GM18873 (cell line): ENCODE data around the gene JAML.

ENCODE experiments used
- ATAC-seq: cut with Tn5 transposase; IDR thresholded peaks from one replicate; pipeline ENCODE4 v1.9.1; 2021; ENCODE audit warnings: mild to moderate bottlenecking, moderate library complexity, moderate number of reproducible peaks; ENCODE audit not compliant: unreplicated experiment, low FRiP score

Gene JAML, protein sequence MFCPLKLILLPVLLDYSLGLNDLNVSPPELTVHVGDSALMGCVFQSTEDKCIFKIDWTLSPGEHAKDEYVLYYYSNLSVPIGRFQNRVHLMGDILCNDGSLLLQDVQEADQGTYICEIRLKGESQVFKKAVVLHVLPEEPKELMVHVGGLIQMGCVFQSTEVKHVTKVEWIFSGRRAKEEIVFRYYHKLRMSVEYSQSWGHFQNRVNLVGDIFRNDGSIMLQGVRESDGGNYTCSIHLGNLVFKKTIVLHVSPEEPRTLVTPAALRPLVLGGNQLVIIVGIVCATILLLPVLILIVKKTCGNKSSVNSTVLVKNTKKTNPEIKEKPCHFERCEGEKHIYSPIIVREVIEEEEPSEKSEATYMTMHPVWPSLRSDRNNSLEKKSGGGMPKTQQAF

DNA sequence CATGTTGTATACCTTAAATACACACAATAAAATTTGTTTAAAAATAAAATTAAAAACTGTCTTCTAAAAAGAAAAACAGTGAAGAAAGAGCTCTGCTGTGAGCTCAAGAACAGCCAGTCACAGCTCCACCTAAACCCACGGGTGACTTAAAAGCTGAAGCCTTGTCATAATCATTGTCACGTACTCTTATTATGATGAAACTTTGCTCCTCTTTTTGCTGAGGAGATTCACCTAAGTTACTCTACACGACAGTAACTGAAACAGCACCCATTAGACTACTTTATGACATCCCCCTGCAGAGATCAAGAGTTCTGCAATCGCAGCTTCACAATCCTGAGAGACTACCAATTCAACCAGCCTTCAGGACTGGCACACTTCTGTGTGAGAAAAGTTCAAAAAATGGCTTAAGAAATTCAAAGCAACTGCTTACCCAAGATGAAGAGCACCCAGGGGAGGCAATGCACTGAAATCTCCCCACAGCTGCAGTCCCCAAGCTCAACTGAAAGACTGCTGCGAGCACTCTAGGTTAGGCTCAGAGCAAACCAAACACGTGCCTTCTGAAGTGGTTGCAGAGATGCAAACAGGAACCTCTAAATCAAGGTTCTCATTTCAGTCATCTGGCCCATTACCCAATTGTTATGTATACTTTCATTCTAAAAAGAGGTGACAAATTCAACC lies at the start of gene JAML:
Gene JAML (minus strand): TSS at position 501 of the 678 bp plus-strand sequence. CDS start 10,145 bp downstream, outside the sequence.
- peak; percentile 40 for ATAC-seq

DNA sequence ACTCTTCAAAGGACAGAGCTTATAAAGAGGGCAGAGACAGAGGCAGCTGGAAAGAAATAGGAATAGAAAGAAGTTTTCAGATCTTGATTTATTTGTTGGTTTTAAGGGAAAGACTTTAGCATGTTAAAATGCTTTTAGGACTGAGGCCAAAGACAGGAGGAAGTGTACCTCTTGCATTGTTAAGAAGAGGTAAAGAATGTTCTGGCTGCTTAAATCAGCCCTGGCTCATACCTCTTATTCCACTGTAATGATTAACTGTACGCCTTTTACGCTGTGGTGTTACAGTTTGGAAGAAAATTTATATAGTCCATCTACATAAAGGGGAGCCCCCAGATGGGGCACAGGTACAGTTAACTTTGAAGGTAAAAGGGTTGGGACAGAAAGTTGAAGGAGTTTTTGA lies 49.4 kb upstream of the JAML start:
- ATAC-seq, result no peak

DNA sequence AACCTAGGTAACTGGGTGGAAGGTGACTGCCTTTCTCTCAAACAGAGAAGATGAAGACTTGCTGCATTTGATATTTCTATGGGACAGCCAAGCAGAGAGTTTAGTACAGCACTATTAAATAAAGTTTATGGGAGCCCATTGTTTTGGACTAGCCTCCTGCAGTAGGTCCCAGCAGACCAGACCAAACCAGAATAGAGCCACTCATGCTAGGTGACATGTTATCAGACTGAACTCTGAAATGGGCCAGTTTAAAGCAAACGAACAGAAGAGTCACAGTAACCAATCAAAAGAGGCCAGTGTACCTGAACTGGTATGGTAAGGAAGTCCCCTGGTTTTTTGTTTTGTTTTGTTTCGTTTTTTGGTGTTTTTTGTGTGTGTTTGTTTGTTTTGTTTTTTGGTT lies 47.2 kb upstream of the JAML start:
- no peak for ATAC-seq

DNA sequence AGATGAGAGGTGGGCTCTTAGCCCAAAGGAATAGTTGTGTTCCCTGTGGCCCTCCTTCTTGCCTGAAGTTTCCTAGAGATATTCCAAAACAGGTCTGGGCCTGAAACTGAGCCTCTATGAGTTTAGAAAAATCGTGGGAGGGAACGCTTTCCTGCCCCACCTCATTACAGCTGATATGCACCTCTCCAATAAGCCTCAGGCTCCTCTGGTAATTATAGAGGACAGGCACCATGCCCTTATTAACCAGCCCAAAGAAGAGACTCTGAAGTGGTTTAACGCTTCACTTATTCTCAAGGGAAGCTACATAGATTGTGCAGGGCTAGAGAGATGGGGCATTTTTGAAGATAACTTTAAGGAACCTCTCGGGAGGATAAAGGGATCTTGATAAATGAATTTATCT lies 42.7 kb upstream of the JAML start:
- ATAC-seq, result no peak

DNA sequence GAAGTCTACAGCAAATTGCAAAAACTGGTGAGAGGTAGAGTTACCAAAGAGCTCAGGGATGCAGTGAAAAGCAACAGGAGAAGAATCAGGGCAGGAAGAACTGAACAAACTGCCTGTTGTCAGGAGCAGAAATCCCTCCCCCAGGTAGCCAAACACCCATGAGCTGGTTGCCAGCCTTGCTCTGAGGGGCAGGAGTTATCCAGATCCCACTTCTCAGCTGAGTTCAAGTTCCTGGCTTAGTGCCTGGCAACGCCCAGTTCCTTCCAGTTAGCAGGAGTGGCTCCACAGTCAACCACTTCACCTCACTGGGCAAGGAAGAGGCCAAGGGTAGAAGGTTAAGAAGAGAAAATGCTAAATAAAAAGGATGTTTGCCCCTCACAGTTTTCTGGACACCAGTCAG lies 41.1 kb upstream of the JAML start:
- no peak for ATAC-seq

DNA sequence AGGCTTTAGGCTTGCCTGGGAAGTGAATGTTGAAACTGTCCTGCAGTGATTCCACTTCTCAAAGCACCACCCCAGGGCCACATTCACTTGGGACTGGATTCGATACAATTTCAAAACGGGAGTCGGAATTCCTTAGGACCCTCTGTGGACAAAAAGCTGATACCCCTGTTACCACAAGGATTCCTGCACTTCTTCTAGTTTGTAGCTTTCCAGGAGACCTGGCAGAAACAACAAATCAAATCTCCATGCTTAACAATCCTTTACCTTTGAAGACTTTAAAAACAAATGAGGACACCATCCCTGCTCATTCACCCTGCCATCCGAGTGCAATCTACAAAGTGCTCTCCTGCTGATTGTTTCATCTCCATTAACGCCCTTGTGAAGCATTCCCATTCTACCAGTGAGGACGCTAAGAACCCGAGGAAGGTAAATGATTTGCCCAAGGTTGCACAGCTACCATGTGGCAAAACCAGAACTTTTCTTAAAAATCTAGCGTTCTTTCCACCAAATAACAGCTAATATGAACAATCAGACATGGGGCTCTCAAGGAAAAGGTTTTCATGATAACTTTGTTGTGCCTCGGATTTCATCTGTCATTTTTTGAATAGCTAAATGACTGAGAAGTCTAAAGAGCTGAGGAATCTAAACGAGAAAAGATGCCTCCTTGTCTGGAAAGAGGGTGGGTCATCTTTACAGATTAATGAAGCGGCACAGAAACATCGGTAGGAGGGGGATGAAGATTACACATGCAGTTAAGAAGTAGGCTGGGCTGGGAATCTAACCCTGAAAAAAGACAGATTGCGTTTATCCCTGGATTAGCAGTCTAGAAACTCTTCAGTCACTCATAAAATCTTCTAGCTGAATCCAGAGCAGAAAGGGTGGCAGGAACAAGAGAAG lies 40.0 kb upstream of the JAML start:
- ATAC-seq, result no peak

DNA sequence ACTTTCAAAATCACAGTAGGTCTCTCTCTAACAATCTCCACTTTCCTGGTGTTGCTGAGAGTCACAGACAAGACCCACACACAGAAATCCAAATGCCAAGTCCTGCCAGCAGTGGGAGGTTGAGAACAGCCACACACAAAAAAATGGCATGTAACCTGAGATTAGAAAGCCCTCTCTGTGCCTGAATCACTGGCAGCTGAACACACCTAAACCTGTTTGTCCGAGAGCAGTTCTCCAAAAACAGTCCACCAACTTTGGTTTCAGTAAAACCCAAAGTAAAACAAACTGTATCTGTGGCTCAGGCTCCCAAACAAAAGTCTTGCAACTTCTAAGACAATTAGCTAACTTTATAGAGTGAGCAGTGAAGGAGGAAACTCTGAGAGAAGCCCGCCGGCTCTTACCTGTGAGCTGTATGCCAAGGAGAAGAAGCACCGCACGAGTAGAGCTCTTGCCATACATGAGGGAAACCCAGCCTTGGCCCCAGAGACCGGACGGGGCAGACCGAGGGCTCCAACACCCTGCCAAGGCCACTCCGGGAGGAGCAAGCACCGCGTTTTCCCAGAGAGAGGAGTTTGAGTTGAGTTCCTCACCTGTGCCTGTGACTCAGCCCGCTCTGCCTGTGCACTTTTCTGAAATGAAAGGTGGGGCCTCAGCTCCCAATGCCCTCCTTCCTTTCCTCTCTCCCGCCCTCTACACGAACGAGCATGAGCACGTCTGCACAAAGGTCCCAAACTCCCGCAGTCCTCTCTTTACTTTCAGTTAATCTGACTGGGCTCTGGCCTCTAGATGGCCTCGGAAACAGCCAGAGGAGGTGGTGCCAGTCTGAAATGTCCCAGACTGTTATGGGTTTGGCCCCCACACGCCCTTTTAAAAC lies 39.1 kb upstream of the JAML start, which contains the start of gene MPZL2:
Gene MPZL2 (minus strand): TSS at position 603 of the 874 bp plus-strand sequence. CDS start 144 bp downstream, at position 459.
- ATAC-seq, result no peak

DNA sequence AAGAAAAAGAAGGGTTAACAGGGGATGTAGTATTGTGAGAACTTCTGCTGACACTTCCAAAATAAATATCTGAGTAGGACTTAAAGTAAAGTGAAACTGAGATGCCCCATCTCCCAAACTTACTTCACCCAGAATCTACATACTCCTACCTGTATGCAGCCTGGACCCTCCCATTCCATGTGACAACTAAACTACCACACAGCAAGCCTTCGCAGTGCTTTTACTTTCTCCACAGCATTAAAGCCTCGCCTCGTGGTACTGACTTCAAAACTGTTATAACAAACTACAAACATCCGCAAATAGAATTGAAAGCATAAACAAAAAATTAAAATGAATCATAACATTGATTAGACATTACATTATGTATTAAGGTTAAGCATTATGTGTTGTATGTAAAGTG lies 38.3 kb upstream of the JAML start:
- no peak for ATAC-seq

DNA sequence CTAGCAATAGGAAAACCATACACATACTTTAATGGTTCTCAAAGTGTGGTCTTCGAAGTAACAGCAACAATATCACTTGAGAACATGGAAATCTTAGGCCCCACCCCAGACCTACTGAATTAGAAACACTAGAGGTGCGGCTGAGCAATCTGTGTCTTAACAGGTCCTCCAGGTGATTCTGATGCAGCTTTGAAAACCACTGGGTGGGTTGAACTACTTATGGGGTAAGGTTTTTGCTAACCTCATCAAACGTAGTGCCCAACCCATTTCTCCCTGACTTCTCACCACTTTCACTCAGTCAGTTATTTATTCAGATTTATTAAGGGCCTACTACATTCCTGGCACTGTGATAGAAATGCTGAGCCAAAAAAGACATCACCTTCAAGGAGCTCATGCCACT lies 35.5 kb upstream of the JAML start:
- ATAC-seq, result no peak

DNA sequence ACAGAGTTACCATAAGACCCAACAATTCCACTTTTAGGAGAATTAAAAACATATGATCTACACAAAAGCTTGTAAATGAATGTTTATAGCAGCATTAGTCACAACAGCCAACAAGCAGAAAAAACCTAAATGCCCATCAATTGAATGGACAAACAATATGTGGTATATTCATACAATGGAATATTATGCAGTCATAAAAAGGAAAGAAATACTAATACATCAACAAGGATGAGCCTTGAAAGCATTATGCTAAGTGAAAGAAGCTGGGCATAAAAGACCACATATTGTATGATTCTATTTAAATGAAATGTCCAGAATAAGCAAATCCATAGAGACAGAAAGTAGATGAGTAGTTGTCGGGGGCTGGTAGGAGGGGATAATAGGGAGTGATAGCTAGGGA lies 34.3 kb upstream of the JAML start:
- ATAC-seq, result no peak

DNA sequence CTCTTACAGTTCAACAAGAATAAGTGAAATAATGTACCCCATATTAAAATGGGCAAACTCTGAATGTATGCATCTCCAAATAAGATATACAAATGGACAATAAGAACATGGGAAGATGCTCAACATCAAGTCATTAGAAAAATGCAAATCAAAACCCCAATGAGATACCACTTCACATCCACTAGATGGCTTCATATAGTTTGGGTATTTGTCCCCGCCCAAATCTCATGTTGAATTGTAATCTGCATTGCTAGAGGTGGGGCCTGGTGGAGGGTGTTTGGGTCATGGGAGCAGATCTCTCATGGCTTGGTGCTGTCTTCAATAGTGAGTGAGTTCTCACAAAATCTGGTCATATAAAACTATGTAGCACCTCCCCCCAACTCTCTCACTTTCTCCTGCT lies 33.6 kb upstream of the JAML start:
- ATAC-seq, result no peak

DNA sequence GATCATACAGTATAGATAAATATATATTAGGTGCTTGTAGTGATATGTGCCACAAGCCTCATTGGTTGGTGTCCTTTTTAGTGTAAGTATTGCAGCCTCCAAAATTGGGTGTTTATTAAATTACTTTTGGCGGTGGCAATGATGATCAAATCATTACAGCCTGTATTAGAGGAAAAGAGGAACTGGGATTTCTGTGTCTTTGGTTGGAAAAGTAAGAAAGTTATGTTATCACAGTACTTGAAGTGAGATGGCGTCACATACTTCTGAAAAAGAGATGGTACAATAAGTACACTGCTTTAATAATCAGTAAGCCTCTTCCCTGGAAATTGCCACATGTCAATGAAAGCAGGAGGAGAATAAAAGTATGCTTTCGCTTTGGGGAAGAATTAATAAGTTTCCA lies 27.9 kb upstream of the JAML start:
- no peak for ATAC-seq

DNA sequence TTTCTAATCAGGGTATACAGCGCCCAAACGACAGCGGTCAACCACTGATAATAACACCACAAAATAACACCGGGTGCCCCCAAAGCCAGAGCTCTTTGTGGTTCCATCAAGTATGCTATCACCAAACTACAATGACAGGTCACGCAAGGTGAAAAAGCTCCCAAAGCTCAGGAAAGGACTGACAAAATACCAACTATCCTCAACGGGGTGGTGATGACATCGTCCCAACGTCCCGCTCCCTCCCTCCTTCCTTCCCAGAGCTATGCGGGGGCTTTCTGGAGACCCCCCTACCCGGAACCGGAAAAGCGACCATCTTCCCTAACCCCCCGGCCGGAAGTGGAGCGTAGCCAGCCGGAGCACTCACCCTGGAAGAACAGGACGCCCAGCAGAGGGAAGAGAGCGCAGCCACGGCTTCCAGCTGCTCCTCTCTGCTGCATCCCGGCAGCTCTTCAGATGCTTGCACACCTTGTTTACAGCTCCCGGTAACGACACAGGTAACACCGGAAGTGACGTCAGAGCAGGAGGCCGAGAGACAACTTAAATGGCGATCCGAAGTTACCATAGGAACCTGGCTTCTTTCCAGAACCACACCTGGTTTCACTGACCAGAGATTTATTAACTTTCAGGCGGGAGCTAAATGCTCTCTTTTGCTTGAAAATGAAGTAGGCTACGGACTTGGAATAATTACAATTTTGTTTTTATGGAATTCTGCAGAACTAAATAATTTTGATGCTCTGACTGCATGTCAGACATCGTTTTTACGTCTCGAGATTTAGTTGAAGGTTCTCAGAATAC lies 27.2 kb upstream of the JAML start, which contains the start of gene MPZL3:
Gene MPZL3 (minus strand): TSS at position 508 of the 795 bp plus-strand sequence. CDS start 71 bp downstream, at position 437.
- ATAC-seq, result no peak

DNA sequence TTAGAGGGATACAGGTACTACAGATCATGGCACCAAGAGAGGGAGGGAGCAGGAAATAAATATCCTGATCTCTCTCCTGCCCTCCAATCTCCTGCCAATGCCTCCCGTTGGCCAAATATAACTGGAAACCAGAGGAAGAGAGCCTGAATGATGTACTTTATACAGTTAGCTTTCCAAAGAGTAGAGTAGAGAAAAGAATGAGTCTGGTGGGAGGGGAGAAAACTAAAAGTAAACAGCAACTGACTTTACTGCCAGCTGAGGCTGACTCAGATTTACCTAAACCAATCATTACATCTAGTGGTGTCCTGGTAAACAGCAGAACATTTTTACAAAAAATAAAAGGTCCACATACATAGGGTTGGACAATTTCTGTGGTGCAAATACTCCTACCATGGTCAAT lies 22.2 kb upstream of the JAML start:
- no peak for ATAC-seq

DNA sequence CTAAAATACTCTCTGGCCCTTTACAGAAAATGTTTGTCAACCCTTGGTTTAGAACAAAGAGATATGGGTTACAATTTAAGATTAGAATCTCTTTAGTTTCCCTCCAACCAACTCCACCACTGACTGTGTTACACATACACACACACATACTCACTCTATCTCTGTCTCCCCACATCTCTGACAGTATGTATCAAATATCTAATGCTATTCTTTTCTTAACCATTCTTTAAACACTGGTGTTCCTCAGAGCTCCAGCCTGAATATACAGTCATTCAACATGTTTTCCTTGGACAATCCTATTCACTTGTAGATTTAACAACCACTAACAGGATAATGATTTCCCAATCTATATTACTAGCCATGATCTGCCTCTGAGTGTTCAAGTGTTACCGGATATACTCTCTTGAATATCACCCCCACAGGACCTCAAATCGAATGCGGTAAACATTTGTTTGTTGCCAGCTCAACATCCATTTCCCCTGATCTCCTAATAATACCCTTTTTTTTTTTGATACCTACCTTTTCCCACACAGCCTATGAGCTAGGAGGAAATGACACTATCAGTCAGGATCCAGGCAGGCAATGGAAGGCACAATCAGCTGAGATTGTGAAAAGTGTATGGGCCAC lies 21.2 kb upstream of the JAML start:
- ATAC-seq, result no peak

DNA sequence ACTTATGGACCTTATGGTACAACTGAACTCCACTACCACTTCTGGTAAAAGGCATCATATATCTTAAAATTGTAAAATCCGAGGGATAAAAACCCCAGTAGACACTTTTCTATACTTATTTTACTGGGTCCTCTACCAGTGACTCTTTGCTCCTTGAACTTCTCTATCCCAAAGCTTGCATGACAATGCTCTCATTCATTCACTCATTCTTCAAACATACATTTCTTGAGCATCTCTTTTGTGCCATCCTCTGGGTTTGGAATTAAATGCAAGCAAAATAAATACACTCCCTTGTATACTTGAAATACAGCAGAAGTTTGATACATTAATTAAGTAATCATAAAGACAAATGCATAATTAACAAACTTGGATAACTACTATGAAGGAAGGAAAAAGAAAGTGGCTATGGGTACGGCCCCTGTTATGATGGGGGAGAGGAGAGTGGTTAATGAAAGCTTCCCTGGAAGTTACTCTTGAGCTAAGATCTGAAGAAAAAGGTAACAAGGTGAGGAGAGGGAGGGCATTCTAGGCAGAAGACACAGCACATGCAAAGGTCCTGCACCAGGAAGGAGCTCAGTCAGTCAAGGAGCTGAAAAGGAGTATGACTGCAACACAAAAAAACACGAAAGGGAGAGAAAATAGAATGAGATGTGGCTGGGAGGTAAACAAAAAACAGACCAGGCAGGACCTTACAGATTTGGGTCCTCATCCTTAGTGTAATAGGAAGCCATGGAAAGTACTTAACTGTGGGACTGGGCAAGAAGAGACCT lies 19.4 kb upstream of the JAML start:
- no peak for ATAC-seq

DNA sequence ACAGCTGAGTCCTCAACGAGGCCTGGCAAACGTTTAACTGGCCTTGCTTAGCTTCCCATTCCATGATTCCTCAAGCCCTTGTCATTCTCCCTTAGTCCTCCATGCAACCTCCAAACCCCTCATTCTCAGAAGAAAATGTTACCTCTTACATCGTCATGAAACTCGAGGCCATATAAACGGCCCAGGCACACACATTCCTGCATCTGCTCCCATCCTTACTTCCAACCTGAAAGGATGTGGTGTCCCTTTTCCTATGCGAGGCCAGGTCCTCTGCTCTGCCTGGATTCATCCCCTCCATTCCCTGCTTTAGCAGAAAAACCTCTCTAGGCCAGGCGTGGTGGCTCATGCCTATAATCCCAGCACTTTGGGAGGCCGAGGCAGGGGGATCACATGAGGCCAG lies 18.4 kb upstream of the JAML start:
- ATAC-seq, result no peak

DNA sequence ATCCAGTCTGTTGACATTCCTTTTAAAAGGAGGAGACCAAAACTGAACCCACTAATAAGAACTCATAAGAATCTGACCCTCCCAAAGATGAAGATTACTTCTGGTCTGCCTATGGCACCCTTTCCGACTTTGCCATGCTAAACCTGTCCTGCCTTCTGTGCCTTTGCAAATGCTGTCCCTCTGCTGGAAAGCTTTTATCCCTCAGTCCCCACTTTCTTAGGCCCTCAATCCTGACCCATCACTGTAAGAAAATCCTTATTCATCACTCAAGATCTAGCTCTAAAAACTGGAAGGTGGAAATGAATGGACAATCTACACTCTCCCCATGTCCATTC lies 16.9 kb upstream of the JAML start:
- ATAC-seq, result peak; percentile 15
